GM19328 (cell line): Measurements from ENCODE around the gene ADTRP.

Experiments
- ATAC-seq: cut with Tn5 transposase; IDR thresholded peaks from one replicate; pipeline ENCODE4 v1.9.1; 2021; ENCODE audit warnings: mild to moderate bottlenecking, moderate library complexity; ENCODE audit not compliant: unreplicated experiment

The ADTRP gene

DNA sequence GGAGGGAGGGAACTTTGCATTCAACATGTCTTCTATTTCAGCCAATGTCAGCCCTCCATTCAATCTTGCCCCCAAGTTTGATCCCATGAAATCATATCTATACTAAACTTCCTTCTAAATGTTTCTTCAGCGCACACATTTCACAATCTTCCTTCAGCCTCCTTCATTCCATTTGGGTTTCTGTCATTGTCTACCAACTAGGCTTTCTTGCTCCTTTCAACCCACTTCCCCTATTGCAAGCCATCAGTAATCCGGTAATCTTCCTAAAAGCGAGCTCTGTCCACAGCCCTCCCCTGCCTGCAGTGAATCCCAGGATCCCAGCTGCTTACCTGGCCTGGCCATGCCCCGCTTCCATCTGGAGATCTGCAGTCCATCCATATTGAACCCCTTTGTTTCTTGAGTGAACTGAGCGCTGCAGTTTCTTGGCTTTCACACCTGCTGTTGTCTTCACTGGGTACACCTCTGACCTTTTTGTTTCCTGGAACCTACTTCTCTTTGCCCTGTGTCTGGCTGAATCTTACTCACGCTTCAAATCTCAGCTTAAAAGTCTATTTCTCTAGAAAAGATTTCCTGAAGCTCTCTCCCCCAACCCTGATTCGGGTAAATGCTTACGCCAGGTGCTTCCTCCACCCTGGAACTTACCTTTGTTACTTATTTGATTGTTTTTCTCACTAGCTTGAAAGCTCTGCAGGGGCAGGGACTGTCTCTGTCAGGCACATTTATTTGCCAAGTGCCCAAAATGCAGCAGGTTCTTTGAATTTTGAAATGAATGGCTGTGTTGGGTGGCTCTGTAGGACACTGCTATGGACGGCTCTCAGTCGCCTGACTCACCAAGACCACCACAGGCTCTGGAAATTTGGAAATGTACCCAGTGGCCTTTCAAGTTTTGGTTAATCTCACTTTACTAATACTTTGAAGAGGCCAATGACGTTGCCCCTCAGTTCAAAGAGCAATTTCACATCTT lies 50.3 kb downstream of the ADTRP start:
- ATAC-seq = no peak

DNA sequence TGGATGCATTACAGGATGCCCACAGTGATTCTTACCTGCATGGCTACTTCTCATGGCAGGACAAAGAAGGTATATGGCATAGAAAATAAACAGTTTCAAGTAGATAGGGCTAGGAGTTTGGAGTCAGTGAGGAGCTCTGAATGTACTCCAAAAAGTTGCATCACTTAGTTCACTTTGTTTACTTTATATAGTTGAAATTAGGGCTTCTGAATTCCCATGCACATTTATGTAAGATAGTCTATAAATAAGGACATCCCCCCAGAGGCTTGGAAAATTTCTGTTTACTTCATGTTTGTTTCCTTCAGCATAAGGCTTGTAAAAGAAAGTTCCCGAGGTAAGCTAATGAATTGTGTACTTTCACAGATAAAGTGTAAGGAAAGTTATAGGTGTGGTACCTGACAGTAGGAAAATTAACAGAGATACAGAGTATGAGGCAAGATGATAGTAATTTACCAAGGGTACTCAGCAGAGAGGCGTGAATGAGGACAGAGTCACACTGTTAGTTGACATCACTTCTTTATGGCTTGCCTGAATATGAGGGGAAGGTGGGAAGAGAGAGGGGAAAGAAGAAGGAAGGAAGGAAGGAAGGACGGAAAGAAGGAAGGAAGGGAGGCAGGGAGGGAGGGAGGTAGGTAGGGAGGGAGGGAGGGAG lies 51.1 kb downstream of the ADTRP start:
- no peak for ATAC-seq

DNA sequence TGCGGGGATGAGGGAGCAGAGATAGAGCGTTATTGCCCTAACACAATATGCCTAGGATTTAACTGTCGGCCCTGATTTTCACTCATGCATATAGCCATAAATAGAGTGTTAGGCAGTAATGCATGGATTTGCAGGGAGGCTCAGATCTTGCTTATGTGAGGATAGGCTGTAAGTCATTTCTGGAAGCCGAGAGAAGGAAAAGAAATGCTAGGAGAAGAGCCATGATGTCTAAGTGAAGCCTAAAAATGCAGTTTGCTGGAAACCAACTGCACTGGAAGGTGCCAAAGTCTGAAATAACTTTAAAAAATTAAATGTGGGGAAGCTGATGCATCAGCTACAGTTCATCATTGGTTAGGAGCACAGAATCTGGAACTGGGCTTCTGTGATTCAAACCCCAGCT lies 54.3 kb downstream of the ADTRP start:
- ATAC-seq = no peak

DNA sequence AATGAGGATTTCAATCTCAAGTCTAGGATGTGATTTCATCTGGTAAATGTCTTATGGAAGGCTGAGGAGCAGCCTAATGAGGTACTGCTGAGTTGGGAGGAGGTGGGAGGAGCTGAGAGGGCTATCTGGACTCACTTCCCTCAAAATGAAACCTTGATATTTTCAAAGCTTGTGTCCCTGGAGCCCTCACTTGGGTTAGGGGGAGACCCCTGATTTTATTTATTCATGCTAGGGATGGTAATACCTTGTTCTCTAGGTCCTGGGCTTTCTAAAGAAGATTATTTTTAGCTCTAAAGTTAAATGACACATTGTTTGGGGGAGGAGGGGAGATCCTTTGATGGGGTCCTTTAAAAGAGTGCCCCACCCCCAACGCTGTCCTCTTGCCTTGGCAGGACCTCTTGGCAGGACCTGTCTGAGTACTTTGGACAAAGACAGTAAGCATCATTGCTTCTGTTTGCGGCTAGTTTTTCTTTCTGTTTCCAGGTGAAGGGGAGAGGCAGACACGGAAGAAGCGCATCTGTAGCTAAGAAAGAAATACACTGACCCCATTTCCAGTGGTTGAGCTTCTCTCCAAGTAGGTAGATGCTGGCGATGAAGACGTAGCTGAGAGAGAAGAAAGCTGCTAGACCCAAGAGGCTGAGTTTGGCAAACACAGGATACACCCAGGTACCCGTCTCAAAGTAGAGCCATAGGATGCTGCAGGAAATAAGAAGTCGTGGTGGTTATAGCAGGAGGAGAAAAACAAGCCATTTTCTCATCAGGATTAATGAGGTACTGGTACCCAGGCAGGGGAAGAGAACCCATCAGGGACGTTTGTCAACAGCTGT lies 55.6 kb downstream of the ADTRP start:
- no peak for ATAC-seq

DNA sequence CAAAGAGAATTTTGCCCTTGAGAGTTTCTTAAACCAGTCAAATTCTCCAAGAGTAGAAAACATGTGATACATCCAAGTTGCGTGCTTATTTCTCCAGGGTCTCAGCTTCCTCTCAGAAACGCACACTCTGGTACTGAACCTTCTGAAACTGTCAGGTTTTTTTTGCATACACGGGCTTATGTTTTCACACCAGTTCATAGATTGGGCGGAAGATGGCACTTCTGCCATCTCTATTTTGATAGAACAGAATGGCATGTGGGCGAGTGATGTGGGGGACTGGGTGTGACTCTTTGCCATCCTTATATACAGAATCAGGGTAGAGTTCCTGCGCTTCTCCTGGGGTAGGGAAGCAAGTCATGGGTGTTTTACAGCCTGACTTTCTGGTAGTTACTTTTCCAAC lies 56.4 kb downstream of the ADTRP start:
- ATAC-seq = no peak

DNA sequence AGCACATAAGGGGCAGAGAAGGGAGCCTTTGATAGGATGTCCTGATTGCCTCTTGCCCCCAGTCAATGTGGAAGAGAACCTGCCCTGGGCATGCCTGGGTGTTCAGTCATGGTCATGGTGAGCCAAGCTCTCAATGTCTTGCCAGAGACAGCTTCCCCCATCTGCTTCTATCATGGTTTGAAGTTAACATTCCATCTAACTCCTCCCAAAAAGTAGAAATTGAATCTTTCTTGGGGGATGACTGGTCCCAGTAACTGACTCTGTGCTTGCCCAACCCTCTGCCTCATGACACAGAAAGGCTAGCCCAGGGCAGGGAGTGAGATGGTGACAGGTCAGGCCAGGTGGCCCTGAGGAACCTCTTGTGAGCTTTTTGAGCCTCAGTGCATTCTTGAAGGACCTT lies 60.1 kb downstream of the ADTRP start:
- no peak for ATAC-seq

DNA sequence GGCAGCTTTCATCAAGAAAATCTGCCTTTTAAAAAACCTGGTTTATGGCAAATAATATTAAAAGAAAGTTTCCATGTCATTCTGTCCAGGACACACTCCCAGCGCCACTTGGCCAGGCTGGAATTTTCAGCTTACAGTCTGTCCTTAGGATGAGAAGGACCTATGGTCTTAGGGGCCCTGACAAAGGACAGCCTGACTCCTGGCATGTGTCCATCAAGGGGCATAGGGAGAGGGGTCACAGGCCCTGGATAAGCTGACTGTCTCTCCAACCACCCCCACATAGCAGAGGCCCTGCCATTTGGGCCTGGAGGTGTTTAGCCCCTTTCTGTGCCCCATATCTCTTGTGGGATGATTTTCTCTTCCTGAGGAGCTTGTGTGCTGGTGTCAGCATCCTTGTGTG lies 60.6 kb downstream of the ADTRP start:
- ATAC-seq = no peak

DNA sequence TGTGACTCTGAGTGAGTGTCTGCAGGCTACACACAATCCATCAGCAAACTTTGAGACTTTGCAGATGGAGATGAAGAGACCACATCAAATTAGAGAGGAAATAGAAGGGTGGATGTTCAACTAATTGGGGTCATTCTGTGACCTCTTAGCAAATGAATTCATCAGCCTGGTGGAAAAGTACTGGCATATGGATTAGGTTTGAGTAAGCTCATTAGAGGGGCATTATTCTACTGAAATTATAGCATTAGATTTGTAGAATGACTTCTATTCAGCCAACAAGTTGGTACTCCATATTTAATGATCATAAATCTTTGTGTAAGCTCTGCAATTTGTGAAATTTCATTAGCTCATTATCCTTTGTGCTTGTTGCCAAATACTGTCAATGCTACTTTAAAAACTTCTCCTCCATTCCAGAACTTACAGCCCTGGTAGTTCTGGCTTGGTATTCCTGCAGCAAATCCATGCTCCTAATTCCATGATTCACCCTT lies 63.8 kb downstream of the ADTRP start:
- ATAC-seq = no peak

DNA sequence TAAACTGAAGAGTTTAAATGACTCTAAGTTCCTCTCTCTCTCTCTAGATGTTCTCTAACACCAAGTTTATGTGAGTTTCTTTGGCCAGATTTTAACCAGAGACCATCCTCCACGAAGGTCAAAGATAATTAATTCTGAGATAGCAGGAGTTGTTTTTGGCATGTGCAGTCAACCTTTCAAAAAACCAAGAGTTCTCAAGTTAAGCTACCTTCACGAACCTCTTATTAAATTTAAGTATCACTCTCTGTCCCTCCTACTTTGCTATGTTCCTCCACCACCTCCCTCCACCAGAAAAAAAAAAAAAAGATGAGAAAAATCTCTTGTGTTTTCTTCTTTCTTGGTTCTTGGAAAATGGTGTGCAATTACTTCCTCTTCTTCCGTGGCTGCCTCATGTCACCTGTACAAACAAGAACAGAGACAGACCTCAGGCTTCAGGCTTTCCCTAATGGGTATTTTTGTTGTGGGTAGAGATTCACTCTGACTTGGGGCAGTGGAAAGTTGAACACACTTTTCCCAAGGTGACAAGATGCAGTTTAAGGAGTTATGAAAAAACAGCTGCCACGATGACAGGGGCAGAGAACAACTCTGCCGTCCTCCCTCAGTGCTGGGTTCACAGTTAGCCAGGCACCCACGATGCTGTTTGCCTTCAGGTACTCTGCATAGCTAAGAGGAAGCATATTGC lies 64.3 kb downstream of the ADTRP start:
- ATAC-seq = peak; percentile 47

DNA sequence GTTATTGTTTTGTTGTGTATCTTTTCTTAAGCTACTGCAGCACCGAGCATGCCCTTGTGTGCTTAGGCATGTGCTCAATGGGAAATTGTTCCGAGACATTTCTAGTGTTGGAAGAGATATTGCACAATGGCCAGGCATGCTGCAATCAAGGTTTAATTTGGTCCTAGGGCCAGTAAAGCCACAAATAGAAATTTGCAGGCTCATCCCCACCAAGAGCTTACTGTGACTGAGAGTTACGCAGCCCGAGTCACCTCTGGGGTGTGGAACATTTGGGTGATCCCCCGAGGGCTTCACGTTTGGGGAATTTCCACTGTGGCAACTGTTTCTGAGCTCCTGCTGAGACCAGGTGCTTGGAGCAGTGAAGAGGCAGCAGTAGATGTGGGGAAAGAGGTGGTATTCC lies 65.8 kb downstream of the ADTRP start:
- no peak for ATAC-seq

DNA sequence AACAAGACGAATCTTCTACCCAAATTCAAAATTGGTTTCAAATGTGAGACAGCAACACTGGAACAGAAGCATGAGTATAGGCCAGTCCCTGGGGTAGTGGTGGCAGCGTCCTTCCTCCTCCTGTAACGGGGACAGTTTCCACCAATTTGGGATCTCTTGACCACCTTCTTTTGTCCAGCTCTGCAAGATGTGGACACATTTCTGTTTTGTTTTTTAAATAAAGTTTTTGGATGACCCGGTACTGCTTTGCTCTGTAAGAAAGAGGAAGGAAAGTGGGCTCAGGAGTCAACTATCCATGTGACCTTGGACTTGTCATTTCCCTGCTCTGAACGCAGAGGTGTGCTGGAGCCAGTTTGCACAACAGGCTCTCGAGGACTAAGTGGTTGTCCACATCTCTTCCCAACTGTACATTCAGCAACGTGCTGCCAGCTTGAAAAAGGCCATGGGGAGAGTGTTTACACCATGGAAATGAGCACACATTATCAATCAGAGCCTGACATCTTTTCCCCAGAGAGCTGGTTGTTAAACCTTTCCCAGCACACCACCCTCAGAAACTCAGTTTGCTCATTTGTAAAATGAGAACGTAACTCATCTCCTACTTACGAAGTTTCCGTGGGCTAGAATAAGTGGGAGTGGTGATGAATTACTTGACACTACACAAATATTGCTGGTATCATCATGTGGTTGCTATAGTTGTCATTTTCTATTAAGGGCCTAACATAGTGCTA lies 66.5 kb downstream of the ADTRP start:
- ATAC-seq = no peak

DNA sequence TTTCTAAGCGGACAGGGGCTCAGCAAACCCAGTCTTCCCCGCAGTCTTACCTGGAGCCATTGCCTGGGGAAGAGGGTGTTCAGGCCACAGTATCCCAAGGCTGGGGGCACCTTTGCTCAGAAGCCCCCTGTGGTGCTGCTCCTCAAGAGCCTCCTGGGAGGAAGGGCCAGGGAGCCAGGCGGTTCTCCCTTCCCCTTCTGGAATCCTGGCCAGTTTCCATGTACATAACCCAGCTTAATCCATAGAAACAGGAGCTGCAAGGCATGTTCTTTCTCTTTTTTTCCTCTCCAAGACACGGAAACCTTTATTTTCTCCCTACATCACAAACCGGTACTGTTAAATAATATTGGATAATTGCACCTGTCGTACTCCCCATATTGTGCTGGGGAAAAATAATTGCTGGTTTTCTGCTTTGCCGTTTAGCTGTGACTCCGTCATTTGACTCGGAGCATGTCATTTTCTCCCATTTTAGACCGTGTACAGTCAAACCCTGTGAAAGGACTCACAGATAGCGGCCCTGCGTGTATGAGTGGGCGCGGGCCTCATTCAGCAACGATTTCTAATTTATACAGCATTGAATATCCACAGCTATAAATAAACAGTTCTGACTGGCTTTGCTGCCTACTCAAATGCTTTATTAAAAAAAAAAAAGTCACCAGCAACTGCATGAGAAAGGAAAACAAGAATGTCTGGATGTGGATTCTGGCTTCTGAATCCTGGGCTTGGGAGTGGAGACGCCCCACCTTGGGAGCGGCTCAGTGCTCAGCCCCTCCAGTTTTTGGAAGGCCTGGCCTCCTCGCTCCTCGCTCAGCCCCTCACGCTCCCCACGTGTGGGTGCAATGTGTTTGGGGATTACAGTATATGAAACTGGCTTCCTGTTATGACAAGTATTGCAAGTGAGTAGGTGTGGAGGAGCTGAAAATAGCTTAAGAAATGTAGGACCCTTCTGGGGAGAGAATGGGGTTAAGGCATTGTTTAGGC lies 67.3 kb downstream of the ADTRP start:
- ATAC-seq = no peak

DNA sequence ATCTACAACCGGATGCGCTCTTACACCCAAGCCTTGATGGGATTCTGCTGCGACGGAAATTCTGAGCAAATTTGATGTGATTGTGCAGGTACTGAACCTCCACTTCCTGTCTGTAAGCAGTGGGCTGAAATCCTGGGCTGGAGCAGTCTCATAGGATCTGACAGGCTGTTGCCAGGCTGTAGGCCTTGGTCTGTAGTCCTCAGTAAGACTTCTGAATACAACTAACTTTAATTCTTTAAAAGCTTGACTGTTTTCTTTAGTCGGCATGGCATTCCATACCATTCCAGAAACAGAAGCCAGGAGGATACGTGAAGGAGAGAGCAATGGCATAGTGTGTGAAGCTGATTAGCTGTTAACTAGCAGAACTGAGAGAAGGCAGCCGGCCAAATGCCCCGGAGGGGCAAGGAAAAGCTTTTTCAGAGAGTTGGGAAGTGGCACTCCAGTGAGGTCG lies 68.3 kb downstream of the ADTRP start:
- no peak for ATAC-seq

DNA sequence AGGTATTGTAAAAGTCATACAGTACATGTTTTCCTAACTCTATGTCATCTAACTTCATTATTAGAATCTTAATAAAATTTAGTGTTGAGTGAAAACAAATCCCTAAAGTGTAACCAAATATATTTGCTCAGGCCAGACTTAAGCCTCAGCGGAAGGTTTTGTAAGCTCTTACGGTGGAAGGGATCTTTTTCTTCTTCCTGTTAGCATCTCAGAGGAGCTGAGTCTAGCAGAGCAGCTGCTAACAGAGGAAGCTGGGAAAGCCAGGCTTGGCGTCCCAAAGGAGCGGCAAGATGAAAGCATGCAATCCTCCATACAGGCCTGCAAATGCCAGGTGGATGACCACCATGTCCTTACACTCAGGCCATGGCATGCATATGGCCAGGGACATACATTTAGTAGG lies 72.4 kb downstream of the ADTRP start:
- no peak for ATAC-seq

DNA sequence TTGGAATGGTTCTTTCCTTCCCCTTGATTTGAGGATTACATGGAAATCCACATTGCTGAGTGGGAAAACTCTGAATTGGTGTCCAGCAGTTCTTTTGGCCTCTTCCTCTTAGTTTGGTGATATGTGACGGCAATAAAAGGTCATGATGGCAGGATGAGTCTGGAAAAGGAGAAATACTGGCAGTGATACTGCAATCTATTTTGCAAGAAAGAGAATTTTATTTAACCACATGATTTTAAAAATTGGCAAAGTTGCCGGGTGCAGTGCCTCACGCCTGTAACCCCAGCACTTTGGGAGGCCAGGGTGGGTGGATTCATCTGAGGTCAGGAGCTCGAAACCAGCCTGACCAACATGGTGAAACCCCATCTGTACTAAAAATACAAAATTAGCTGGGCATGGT lies 73.1 kb downstream of the ADTRP start:
- no peak for ATAC-seq

DNA sequence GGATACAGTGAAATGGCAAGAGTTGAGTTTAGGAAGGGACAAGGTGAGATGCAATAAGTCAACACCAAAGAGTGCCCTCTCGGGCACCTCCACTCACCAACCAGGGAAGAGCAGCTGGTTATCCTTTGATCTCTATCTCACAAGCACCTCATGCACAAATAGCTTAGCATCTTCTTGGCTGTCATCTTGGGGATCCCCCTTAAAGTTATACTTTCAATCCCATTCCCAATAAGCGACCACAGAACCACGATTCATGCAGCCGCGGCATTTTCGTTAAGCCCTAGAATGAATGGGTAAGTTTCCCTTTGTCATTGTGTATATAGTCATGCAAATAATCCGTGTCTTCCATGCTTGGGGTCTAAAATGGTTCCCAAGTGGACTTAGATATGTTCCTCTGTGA lies 73.5 kb downstream of the ADTRP start:
- no peak for ATAC-seq

DNA sequence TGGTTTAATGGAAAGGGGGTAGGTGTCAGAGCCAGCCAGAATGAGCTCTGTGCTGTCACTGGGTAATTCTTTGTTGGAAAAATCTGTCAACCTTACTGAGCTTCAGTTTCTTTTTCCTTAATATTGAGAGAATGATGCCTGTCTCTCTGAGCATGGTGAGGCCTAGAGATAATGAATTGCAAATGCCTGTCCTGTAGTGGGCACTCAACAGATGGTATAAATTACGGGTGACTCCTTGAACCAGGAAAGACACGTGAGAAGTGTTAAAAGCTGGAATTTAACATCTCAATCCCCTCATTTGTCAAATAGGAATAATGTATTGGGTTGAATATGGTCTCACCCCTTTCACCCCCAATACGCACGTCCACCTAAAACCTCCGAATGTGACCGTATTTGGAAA lies 74.9 kb downstream of the ADTRP start:
- no peak for ATAC-seq

DNA sequence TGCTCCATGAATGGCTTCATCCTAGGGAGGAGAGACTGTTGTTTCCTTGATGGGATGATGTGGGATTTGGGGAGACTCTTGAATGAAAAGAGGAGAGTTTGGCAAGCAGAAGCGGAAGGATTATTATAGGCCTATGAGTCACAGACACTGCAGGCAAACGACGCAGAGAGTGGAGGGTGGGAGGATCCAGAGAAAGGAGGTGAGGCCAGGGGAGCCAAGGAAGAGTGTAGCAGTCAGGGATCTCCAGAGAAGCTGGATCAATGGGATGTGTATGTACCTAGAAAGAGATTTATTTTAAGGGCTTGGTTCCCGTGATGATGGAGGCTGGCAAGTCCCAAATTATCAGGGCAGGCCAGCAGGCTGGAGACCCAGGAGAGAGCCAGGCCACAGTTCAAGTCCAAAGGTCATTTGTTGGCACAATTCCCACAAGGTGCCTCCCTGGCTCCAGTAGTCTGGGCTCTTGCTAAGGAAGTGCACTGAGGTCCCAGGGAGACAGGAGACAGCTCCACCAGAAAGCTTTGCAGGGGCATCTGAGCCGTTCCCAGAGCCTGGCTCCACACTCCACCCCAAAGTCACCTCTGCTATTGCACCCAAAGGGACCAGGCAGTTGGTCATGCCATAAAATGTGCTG lies 76.0 kb downstream of the ADTRP start:
- ATAC-seq = no peak
